Left lung (tissue), 10 donors: Measurements from ENCODE around the gene REEP1. TPM values are rescaled to one million over a fixed set of nuclear protein-coding genes. Genes with fewer than 3 reads are reported as not detected.
"Not testable (repeated sequence)": the region's sequence is repeated elsewhere in the genome, so short reads cannot be mapped to it uniquely, and the experiment has no call there.

Source experiments
- ATAC-seq: fragments of 200-7000 bp; cut with Tn5 transposase; one replicate; pipeline ENCODE4 v1.9.1; 2020; ENCODE audit warnings: moderate library complexity
- DNase-seq, 4 donors: peaks; one replicate each; pipeline ENCODE4 v3.0.0-alpha.2; 2013 to 2020
- H3K27ac ChIP-seq, 2 donors: fragments of 200-600 bp; sonication (generic) in 1 of 2; one replicate each; pipeline versions ENCODE4 v1.5.0 to v1.8.0; 2020 to 2021
- H3K27me3 ChIP-seq, 2 donors: fragments of 200-600 bp; sonication (generic) in 1 of 2; one replicate each; pipeline versions ENCODE4 v1.5.0 to v1.8.0; 2020 to 2021
- H3K36me3 ChIP-seq, 2 donors: fragments of 200-600 bp; sonication (generic) in 1 of 2; one replicate each; pipeline versions ENCODE4 v1.5.0 to v1.8.0; 2020 to 2021
- H3K4me1 ChIP-seq, 2 donors: fragments of 200-600 bp; one replicate each; pipeline ENCODE4 v1.8.0; 2021
- H3K4me3 ChIP-seq, 2 donors: fragments of 200-600 bp; sonication (generic) in 1 of 2; one replicate each; pipeline versions ENCODE4 v1.5.0 to v1.8.0; 2020 to 2021; ENCODE audit warnings: mild to moderate bottlenecking in 1 of 2
- H3K9me3 ChIP-seq, 2 donors: fragments of 200-600 bp; sonication (generic) in 1 of 2; one replicate each; pipeline versions ENCODE4 v1.5.0 to v1.8.0; 2020 to 2021
- CTCF ChIP-seq, 2 donors: fragments of 200-600 bp; sonication (generic) in 1 of 2; IDR thresholded peaks; one replicate each; pipeline versions ENCODE4 v1.5.0 to v1.8.0; 2021; ENCODE audit warnings: antibody characterized with exemption in 2 of 2
- intact Hi-C, 2 donors: fragments of 100-400 bp; cut with DNase I; formaldehyde crosslinking; loops; one replicate each; pipeline versions ENCODE4 v1.11.2 to v1.14.2; 2022
- polyA plus RNA-seq, 6 donors: library from polyadenylated mRNA; unstranded; fragments of 120-200 nt; gene quantifications; one replicate each; pipeline ENCODE4 v1.2.1, GENCODE V29; 2013; ENCODE audit not compliant: insufficient read length in 6 of 6
- total RNA-seq, 2 donors: library from RNA; stranded (reverse); fragmentation: NEBNext Ultra II Directional; extraction: Animal tissue kit (Norgen Biotek cat#: 25700); gene quantifications; one replicate each; pipeline ENCODE4 v1.2.1, GENCODE V29; 2021
- donor health status: DM: no; HTN: yes; CAD: no.
- donor health status: DM: no; HTN: no; CAD: no.

The REEP1 gene
- total and polyA plus RNA-seq, 8 donors, result 4.8 to 19.9 (median 17.1) TPM

GRCh38 chr2:86249176-86249575, 88.2 kb downstream of the REEP1 start:
- H3K27me3 ChIP-seq, result no peaks in the 10 kb centered on the region
- H3K27ac ChIP-seq, result no peak overlapping the region
- intact Hi-C loops, result no loop called here
- ATAC-seq (no peak), DNase-seq (no peak)
- H3K36me3 ChIP-seq, result no peaks in the 10 kb centered on the region
- no peaks in the 10 kb centered on the region for H3K4me1 ChIP-seq
- no peak for TF ChIP-seq CTCF (IDR thresholded peaks at IDR 0.05)
- no peaks in the 10 kb centered on the region for H3K9me3 ChIP-seq
- no peak overlapping the region for H3K4me3 ChIP-seq

GRCh38 chr2:86245222-86245621, 92.2 kb downstream of the REEP1 start:
- H3K4me1 ChIP-seq, H3K9me3 ChIP-seq, intact Hi-C loops, H3K27ac ChIP-seq, H3K27me3 ChIP-seq, H3K4me3 ChIP-seq, H3K36me3 ChIP-seq: not testable (repeated sequence)
- DNase-seq, result peak in 1 of 4 donors; percentile 21
- peak; percentile 43 for ATAC-seq

- H3K4me1 ChIP-seq, intact Hi-C loops, DNase-seq, H3K36me3 ChIP-seq, H3K27ac ChIP-seq, H3K9me3 ChIP-seq, H3K4me3 ChIP-seq, H3K27me3 ChIP-seq: not testable (repeated sequence)
- peak; percentile 5 for ATAC-seq
Observed at GRCh38 chr2:86244781-86245180, 92.6 kb downstream of the REEP1 start.

- no peaks in the 10 kb centered on the region for H3K27me3 ChIP-seq
- no peak for DNase-seq
- ATAC-seq, result no peak
- intact Hi-C loops, result no loop called here
- H3K4me3 ChIP-seq, result no peak overlapping the region
- no peak for TF ChIP-seq CTCF (IDR thresholded peaks at IDR 0.05)
- H3K9me3 ChIP-seq, result no peaks in the 10 kb centered on the region
- no peak overlapping the region for H3K27ac ChIP-seq
- H3K36me3 ChIP-seq, result no peaks in the 10 kb centered on the region
- H3K4me1 ChIP-seq, result peaks cover 0 to 3% of the 10 kb centered on the region in 2 donors
Observed at GRCh38 chr2:86243950-86244733, 93.3 kb downstream of the REEP1 start.

- no peak for TF ChIP-seq CTCF (IDR thresholded peaks at IDR 0.05)
- intact Hi-C loops, result no loop called here
- peak; percentile 84 for ATAC-seq
Observed at GRCh38 chr2:86243272-86243671, 94.2 kb downstream of the REEP1 start.

GRCh38 chr2:86241611-86242010, 95.8 kb downstream of the REEP1 start:
- intact Hi-C loops, result no loop called here
- no peak overlapping the region for H3K27ac ChIP-seq

More at GRCh38 chr2:86243272-86243671, 94.2 kb downstream of the REEP1 start:
- Histone ChIP-seq H3K27ac (no peak overlapping the region), H3K9me3 (no peaks in the 10 kb centered on the region), H3K4me1 (peaks cover 0 to 3% of the 10 kb centered on the region in 2 donors), H3K4me3 (no peak overlapping the region), H3K27me3 (no peaks in the 10 kb centered on the region), H3K36me3 (no peaks in the 10 kb centered on the region)
- DNase-seq, result peak in 1 of 4 donors; percentile 19

More at GRCh38 chr2:86241611-86242010, 95.8 kb downstream of the REEP1 start:
- Histone ChIP-seq H3K27me3 (no peaks in the 10 kb centered on the region), H3K36me3 (no peaks in the 10 kb centered on the region), H3K4me1 (peaks cover 0 to 3% of the 10 kb centered on the region in 2 donors), H3K4me3 (no peak overlapping the region), H3K9me3 (no peaks in the 10 kb centered on the region)
- ATAC-seq (no peak), DNase-seq (no peak)
- TF ChIP-seq CTCF (IDR thresholded peaks at IDR 0.05), result no peak
